Measurements from ENCODE around the gene MAFF.
A peak's percentile ranks its signal among the peaks of the same experiment; 100 is the strongest.
"Not testable (repeated sequence)": the region's sequence is repeated elsewhere in the genome, so short reads cannot be mapped to it uniquely, and the experiment has no call there.

MAFF gene

DNA sequence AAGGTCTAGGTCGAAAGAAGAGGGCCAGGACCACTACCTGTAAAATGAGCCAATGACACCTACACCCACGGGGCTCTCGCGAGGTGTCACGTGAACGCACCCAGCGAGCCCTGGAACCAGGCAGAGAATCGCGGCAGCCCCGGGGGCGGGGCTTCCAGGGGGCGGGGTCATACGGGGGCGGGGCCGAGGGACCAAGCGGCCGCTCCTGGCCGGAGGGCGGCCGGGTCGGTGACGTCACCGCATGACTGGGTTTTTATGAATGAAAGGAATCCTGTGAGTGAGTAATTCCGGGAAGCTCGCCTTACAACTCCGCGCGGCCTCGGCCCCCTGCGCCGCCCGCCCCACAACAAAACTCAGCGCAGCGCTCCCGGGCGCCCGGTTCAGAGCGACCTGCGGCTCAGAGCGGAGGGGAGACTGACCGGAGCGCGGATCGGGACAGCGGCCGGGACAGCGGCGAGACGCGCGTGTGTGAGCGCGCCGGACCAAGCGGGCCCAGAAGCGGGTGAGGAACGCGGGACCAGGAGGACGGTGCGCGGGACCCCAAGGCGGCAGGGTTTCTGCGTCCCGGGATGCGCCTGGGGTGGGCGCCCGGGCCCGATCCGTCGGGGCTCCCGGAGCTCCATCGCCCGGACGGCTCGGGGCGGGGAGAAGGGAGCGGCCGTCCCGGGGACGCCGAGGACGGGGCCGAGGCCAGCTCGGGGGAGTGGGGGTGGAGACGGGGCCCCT is at the start of gene MAFF:
Gene MAFF, plus strand, starts transcription at position 284 of the 726 bp plus-strand sequence. CDS start 11,860 bp downstream, outside the sequence.
- peak; percentile 89 for DNase-seq

DNA sequence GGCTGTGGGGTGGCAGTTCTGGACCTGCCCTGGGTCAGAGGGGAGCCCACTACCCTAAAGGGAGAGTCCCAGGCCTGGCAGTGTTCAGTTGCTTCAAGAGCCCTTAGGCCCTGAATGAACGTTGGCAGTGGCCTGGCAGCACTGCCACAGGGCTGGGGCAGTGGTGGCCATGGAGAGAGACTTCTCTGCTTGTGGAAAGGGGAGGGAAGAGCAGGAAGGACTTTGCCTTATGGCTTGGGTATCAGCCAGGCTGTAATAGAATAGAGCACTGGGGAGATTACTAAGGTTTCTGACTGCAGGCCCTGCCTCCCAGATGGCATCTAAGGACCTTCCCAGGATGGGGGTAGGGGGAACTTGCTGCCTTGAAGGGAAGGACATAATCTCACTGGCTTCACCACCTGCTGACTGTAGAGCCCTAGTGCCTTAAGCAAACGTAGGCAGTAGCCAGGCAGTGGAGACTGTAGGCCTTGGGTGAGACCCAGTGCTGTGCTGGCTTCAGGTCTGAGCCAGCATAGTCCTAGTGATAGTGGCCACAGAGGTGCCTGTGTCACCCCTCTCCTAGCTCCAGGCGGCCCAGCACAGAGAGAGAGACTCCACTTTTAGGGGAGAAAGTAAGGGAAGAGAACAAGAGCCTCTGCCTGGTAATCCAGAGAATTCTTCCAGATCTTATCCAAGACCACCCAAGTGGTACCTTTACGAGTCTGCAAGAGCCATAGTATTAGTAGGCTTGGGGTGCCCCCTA is 47.8 kb upstream of the MAFF start:
- DNase-seq = no peak

DNA sequence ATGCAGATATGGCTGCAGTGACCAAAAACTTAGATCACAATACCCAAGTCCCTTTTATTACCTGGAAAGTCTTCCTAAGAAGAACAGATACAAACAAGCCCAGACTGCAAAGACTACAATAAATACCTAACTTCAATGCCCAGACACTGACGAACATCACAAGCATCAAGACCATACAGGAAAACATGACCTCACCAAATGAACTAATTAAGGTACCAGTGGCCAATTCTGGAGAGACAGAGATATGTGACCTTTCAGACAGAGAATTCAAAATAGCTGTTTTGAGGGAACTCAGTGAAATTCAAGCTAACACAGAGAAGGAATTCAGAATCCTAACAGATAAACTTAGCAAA is 47.3 kb upstream of the MAFF start:
- DNase-seq = not testable (repeated sequence)

DNA sequence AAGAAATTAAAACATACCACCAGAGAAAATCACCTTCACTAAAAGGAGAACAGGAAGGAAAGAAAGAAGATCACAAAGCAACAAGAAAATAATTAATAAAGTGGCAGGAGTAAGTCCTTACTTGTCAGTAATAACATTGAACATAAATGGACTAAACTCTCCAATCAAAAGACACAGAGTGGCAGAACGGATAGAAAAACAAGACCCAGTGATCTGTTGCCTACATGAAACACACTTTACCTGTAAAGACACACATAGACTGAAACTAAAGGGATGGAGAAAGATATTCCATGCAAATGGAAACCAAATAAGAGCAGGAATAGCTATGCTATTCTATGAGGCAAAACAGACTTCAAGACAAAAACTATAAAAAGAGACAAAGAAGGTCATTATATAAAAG is 46.1 kb upstream of the MAFF start:
- no peak for DNase-seq

DNA sequence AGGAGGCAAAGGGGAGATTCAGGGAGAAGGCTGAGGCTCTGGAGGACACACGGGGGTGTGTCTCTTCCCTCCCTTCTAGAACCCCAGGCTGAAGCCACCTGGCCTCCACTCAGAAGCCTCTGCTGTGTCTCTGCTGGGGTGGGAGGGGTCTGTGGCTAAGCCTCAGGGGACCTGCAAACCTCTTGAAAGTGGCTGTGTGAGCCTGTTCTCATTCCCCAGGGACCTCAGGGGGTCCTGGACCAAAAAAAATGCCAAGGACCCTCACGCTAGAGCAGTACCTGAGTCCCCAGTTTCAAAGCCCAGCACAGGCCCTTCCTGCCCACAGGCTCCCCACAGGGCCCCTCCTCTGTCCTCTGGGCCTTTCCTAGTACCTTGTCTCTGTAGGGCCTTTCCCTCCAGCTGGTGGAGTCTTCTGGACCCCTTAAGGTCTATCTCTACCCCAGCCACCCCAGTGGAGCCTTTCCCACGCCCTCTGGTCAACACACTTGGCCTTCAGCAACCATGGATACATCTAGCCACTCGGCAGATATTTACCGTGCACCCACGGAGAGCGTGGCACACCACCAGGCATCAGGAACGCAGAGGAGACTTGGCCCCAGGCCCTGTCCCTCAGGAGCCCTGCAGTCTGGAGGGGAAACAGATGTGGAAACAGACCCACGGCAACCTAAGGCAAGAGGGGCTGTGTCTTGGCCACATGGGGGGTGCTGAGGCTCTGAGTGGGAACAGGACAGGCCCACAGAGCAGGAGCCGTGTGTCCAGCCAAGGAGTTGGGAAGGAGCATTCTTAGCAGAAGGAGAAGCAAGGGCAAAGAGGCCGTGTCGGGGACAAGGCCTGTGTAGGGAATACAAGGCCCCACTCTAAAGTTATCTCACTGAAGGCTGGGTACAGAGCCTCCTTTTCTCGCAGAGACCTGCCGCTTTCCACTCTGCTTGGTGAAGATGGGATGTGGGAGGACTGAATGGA is 38.6 kb upstream of the MAFF start:
- DNase-seq = no peak

DNA sequence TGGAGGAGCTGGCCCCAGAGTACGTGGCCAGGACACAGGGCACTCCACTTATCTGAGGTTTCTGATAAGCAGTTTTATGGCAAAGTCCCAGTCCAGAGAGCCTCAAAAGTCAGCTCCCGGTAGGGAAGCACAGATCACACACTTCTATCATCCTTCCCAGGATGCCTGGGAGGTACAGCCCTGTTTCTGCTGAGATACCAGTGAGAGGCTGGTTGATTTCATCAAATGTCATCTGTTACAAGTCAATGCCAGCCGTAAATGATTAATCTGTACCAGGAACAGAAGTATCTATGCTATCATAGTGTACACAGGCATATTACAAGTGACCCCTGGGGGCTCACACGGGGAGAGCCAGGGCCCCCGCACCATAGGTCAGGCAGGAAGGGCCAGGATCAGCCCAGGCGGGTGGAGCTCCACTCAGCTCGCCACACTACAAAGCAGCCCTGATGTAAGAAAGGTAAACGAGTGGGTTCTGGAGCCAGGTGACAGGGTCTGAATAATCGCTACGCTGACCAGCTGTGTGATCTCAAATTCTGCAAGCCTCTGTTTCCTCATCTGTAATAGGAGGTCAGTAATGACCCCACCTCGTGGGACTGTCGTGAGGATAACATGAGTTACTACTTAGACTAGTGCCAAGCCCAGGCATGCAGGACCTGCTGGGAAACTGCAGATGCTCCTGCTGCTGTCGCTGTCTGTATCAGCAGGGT is 37.8 kb upstream of the MAFF start:
- DNase-seq = no peak

DNA sequence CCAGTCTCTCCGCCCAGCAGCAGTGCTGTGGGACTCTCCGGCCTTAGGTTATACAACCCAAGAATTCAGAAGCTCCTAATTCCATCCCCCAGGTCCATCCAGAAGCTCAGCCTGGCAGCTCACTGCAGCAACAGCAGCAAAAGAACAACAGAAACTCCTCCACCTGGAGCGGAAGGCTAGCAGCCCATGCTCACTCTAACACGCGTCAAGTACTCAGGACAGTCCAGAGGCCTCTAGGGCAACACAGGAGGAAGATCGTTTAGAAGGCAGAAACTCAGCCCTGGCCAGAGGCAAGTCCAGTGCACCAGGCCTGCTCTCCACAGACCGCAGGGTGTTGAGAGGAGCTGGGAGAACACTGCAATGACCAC is 37.3 kb upstream of the MAFF start:
- DNase-seq = no peak

DNA sequence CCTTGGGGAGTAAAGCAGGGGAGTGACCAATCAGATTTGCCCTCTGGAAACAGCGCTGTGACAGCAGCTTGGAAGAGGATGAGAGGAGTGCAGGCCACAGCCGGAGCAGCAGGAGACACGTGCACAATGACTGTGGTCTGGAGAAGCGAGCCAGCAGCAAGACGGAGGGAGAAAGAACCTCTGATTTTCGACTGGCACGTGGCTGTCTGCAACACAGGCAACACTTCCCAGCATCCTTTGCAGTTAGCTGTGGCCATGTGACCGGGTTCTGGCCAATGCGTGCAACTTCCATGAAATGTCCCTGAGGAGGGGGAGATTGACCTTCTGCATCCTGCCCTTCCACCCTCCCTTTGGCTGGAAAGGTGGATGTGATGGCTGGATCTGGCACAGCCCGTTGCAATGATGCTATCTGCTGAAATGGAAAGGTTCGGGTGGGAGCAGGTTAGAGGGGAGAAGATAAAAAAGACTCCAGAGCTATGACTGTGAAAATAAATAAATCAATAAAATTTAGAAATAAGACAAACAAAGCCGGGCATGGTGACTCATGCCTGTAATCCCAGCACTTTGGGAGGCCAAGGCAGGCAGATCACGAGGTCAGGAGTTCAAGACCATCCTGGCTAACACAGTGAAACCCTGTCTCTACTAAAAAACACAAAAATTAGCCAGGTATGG is 35.7 kb upstream of the MAFF start:
- no peak for DNase-seq

DNA sequence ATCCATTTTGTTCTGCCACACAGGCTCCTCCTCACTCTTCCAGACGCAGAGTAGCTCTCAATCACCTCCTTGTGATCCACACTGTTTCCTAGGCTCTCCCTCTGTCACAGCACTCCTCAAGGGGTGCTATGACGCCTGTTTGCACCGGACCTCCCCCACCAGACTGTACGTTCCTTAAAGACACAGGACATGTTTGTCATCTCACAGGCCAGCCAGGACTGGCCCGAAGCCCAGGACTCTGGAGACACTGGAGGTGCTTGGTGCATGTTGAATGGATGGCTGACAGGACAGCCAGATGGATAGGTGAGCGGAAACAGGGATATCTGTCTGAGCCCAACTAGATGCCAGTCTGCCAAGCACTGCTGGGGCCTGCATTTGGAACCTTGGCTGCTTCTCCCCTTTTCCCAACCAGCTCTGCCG is 33.8 kb upstream of the MAFF start:
- DNase-seq = no peak

DNA sequence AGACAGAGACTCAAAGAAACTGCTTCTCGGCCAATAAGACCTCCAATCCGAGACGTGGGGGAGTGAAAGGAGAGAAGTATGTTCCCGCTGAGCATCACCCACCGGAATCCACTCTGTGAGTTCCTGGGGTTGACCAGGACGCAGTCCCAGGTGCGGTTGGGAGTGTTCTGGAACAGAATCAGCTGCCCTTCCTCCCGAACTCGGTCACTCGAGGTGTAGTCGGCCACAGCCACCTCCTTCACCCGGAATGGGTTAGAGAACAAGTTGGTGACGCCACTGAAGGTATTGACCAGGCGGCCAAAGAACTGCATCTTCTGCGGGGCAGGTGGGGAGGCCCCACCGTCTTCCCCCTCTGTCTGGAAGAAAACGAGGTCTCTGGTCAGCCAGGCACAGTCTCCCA is 32.7 kb upstream of the MAFF start:
- no peak for DNase-seq

DNA sequence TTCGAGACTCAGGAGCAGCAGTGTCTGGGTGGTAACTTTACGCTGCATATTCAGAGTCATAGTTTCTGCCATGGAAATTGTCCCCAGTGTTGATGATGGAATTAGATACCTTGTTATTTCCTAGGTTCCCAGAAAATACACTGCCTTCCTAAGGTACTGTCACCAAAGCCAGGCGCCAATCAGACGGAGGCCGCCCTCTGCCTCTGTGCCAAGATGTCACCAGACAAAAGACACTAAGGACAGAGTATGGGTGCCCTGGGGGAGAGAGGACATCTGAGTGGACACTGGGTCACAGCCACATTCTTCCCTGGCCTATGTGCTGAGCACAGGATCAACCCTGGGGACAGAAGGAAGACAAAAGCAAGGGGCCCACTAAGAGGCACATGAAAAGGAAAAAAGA is 31.3 kb upstream of the MAFF start:
- DNase-seq = no peak

DNA sequence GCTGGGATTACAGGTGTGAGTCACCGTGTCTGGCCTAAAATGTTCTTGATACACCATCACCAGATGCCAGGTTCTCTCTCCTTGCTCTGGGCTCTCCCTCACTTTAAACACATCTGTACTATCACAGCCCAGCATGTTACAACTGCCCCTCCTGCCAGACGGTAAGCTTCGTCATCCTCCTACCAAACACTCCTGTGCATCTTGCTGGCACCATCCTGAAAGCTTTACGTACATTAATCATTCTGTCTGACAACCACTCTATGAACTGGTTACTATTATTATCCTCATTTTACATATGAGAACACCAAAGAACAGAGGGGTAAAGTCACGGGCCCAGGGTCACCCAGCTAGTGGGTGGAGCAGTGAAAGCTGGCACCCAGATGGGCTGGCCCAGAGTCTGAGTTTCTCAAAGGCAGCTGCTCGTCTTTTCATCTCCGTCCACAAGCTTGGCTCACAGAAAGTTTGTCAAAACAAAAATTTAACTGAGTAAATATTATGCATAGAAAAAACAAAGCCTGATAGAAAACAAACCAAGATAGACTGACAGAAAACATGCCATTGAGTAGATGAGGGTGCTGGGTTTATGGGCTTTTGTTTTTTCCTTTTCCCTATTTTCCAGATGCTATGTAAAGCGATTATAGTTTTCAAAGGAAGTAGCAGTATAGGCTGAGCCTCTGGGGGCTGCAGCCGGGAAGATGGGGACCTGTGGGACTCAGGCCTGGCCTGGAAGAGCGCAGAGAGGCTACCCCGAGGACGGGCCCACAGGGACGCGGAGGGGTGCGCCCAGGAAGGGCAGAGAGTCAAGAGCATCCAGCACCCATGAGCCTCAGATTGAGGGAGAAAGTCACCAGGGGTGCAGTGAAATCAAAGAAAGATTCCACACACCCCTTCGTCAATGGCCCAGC is 29.6 kb upstream of the MAFF start:
- DNase-seq = no peak

DNA sequence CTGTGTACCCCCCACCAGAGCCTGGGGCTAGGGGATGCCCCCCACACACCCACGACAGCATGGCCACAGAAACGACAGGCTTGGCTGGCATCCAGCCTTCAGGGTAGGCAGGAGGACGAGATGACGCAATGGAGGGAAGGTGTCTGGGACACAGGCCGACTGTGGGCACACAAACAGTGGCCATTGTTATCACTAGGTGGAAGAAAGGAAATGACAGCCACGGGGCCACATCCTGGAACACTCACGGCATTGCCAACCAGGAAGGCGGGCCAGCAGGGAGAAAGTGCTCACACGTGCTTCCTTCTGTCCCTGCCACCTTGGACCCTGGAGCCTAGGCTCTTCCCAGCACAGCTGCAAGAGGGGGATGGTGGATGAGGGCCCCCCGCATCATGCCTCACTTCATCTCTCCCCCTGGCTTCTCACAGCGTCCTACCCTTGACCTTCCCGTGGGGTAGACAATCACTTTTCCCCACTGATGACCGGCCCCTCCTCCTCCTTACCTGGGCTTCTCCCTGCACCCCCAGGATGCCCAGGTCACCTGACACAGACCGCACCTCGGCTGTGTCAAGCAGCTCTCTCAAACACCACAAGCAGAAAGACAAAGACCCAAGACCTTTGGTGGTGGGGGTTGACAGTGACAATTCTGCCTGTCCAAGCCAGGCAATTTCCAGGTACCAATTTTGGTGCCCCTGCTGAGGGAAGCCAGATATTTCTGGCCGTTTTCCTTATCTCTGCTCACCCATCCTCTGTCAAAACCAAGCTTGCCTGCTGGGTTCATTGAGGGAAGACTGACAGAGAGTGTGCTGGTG is 28.8 kb upstream of the MAFF start:
- no peak for DNase-seq

DNA sequence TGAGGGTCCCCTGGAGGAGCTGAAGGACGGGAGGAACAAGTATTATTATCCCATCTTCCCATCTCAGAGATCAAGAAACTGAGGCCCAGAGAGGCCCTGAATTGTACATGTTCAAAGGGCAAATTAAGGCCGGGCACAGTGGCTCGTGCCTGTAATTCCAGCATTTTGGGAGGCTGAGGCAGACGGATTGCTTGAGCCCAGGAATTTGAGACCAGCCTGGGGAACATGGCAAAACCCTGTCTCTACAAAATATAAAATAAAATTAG is 28.2 kb upstream of the MAFF start:
- DNase-seq = no peak

DNA sequence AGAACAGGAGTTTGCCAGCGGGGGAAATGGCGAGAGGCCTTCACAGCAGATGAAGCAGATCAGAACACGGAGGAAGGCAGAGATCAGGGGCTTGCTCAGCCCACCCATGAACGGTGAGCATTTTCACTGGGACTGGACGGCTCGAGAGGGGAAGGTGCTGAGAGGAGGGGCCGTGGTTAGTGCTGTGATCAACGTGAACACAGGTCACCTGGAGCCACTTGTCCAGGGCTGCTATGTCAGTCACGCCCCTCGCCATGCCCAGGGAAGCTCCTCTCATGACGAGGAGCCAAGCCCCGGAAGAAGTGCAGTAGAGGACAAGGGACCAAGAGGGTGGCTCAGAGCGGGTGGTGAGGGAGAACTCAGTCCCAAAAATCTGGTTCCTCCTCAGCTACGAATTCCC is 27.2 kb upstream of the MAFF start:
- DNase-seq = no peak

DNA sequence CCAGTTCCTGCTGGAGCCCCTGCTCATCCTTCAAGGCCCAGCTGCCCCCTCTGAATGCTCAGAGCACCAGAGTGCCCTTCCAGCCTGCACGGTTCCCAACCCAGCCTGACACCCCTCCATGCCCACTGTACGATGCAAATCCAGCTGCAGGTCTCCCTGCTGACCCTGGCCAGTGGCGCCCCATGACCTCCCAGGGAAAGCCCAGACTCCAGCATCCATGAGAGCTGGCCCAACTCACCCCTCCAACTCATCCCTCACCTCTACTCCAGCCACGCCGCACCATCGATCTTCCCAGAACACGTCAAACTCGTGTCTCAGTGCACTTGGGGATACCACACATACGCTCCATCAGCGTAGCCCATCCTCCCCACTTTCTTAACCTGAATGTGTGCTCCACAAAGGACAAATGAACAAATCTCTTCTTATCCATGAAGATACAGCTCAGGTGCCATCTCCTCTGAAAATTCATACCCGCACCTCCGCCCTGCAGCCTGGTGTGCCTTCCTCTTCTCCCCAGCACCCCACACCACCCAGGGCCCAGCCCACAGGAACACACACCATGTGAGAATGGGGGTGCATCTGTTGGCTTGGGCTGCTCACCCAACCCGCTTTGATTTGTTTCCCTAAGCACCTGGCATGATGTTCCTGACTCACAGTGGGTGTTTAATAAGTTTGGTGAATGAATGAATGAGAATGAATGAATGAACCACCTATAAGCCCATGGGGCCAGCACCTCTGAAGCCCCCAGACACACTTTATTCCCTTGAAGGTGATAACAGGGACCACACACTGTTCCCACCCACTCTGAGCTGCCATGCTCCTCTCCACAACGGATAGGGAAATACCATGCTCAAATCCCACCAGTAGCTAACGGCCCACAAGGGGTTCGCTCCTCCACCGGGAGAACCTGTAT is 26.3 kb upstream of the MAFF start:
- DNase-seq = no peak

DNA sequence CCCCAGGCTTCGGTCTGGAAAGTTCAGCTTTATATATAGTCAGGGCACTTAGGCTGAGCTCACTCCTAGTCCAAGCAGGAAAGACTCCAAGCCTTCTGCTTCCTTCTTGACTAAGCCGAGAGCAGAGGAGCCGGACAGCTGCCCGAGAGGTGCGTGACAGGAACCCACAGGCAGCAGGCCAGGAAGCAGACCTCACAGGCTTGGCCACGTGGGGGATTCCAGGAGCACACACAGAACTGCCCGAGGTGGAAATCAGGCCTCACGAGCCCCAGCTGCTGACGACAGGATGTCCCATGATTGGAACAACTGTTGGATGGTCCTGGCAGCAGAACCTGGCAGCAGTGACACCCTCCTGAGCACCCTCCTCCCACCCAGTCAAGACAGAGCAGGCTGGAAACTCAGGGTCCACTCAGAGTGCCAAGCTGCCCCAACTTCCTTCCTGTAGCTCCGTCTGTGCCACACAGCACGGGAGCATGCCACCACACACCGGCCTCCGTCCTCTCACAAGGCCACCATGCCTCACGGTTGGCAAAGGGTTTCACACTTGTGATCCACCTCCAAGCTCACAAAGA is 25.5 kb upstream of the MAFF start:
- DNase-seq = no peak

DNA sequence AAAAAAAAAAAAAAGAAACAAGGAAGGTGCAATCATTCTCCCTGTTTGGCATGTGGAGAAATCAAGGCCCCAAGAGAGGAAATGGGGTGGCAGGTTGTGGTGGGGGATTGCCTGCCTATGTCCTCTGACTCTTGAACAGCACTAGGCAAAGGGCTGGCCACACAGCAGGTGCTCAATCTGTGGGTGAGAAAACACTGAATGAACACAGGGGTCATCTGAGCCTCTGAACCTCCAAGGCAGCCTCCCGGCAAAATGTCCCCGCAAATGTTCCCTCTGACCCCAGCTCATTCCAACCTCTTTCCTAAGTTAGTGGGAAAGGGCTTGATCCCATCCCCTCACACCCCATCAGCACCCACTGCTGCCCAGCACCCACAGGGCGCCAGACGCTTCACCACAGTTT is 24.8 kb upstream of the MAFF start:
- peak; percentile 15 for DNase-seq

DNA sequence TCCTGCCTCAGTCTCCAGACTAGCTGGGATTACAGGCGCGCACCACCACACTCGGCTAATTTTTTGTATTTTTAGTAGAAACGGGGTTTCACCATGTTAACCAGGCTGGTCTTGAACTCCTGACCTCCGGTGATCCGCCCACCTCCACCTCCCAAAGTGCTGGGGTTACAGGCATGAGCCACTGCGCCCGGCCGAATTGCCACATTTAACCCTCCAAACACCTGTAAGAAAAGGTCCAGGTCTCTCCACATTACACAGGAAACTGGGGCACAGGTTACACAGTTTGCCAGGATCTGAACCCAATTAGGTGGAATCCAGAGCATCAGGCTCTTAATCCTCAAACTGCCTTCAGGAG is 24.2 kb upstream of the MAFF start:
- not testable (repeated sequence) for DNase-seq

Data from NK-92 treated with Interleukin-12 subunit alpha and Interleukin-12 subunit beta, amount 100 ng/mL, for 24 hours (cell line).